ENCODE measurements around the gene USH1G.

USH1G gene

DNA sequence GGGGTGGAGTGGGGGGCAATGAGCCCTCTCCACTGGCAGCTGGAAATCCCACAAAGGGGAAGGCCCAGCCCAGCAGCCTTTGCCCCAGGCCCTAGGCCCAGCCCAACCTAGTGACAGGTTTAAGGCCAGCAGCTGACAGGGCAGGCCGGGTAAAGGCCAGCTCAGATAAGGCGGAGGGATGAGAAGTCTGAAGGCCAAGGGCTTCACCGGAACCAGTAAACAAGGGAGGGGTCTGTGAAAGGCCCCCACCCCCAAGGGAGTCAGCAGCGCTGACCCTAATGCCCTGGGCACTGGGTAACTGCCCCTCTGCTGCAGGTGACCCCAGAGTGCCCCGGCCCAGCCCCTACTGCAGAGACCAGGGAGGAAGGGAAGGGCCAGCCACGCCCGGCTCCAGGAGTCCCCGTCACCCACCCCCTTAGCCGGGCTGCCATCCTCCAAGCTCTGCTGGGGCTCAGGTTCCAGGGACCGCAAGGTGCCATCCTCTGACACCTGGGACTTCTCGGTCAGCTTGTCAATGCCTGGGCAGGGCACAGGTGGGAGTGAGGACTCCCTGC lies 30.2 kb upstream of the USH1G start:
- no peak for DNase-seq

- DNase-seq, result no peak
Observed at GRCh38 chr17:74952431-74953133, 29.5 kb upstream of the USH1G start.

GRCh38 chr17:74951680-74952421 lies 28.8 kb upstream of the USH1G start:
- DNase-seq, result no peak

DNA sequence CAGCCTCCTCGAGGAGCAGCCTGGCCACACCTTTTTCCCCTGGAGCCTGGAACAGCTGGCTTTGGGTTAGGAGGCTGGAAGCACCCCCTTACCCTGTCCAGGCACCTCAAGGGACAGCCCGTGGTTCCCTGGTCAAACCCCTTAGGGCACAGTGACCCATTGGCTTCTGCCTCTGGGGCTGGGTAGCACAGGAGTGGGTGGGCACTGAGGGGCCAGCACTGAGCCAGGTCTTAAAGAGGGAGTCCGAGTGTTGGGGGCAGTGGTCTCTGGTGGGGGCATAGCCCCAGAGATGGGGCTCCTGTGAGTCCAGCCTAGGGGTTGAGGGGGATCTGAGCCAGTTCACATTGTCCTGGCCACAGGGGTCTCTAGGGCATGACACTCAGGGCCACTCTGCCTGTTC lies 28.0 kb upstream of the USH1G start:
- no peak for DNase-seq

DNA sequence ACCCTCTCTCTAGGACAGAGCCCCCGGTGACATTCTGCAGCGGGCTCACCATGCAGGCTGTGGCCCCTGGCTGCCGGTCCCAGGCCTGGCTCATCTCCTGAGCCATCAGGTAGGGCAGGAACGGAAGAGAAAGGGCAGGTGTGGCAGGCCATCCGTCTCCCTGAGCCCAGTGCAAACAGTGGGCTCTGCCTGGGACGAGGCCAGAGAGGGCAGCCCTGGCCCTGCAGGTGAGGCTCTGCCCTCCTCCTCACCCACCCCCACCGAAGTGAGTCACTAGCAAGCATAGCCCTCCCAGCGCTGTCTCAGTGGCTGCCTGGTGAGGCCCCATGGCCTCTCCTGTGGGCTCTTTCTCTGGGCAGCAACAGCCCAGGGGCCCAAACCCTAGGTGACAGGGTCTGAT lies 27.2 kb upstream of the USH1G start:
- no peak for DNase-seq

GRCh38 chr17:74949455-74950115 lies 26.5 kb upstream of the USH1G start:
- DNase-seq, result no peak

DNA sequence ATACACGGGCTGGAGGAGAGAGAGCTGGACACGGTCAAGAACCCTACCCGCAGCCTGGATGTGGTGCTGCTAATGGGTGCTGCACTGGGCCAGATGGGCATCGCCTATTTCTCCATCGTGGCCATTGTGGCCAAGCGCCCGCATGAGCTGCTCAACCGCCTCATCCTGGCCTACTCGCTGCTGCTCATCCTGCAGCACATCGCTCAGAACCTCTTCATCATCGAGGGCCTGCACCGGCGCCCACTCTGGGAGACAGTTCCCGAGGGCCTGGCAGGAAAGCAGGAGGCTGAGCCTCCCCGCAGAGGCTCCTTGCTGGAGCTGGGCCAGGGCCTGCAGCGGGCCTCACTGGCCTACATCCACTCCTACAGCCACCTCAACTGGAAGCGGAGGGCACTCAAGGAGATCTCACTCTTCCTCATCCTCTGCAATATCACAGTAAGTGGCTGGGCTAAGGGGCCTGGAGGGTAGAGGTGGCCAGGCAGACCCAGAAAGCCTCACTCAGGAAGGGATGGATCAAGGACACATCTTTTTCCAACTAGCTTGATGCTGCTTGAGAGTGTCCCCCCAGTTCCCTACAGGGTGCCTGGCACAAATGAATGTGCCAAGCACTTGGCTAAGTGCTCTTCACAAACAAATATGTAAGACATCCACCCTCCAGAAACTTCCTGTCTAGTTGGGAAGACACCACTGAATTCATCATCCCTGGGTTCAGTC lies 24.1 kb upstream of the USH1G start:
- no peak for DNase-seq

- no peak for DNase-seq
Observed at GRCh38 chr17:74946641-74947040, 23.6 kb upstream of the USH1G start.

DNA sequence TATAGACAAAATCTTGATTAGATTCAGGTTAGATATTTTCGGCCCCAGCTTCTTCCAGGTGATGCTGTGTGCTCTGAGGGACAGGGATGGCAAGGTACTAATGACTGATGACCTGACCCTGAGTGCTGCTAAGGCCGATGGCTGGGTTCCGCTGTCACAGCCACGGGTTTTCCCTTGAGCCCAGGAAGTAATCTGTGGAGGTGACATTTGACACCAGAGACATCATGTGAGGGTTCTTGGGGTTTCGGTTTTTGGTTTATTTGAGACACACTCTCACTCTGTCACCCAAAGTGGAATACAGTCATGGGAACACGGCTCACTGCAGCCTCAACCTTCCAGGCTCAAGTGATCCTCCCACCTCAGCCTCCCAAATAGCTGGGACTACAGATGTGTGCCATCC lies 22.5 kb upstream of the USH1G start:
- no peak for DNase-seq

DNA sequence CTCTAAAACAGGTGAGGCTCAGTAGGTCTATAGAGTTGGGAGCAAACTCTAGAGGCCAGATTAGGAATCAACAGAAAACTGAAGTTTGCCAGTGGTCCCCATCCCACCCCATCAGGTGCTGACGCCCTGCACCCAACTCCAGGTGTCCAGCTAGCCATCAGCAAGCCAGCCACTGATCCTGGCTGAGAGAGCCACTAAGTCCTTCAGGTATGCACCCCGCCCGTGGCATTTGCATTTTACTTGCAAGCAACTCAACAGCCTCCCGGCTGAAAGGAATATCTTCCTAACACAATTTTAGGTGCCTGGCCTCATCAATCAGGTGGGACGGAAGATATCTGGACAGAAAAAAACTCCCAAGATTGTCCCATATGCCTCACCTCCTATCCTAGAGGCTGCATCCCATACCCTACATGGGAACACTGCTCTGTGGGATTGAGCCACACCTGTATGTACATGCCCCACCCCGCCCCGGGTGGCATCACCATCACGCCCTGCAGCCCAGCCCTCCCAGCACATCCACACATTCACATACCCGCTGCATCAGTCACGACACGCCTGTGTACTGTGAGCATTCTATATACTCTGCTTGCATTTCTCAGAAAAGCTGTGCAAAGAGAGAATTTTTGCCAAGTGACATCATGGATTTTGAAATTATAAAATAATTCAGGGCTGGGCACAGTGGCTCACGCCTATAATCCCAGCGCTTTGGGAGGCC lies 20.9 kb upstream of the USH1G start:
- no peak for DNase-seq

DNA sequence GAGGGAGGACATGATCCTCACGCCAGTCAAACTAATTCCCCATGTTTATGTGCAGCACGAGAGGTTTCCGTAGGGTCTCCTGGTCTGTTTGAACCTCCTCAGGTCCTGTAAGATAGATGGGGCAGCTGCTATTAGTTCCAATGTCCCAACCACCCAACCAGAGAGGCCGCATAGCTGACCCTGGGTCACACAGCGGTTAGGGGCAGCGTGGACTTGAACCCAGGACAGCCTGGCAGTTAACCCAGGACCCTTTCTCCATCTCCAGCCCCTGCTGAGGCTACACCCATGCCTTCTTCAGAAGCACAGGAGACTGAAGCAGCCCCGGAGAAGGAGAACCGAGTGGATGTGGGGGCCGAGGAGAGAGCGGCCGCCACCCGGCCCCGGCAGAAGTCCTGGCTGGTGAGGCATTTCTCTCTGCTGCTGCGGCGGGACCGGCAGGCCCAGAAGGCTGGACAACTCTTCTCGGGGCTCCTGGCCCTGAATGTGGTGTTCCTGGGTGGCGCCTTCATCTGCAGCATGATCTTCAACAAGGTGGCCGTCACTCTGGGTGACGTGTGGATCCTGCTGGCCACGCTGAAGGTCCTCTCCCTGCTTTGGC lies 18.2 kb upstream of the USH1G start:
- DNase-seq, result no peak

DNA sequence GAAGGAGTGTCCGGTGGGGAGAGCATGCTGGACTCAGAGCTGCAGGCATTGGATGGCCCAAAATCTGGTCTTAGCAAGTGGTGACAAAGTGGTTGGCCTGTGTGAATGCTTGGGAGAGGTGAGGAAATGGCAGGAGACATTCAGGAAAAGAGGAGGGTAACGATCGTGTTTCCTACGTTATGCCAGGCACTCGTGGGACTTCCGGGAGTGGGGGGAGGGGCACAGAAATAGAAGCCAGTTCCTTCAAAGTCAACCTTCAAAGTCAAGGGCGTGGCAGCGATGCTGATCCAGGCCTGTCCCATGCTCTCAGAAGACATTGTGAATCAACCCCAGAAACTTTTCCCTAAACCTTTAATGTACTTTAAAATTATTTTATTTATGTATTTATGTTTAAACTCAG lies 16.5 kb upstream of the USH1G start:
- no peak for DNase-seq

DNA sequence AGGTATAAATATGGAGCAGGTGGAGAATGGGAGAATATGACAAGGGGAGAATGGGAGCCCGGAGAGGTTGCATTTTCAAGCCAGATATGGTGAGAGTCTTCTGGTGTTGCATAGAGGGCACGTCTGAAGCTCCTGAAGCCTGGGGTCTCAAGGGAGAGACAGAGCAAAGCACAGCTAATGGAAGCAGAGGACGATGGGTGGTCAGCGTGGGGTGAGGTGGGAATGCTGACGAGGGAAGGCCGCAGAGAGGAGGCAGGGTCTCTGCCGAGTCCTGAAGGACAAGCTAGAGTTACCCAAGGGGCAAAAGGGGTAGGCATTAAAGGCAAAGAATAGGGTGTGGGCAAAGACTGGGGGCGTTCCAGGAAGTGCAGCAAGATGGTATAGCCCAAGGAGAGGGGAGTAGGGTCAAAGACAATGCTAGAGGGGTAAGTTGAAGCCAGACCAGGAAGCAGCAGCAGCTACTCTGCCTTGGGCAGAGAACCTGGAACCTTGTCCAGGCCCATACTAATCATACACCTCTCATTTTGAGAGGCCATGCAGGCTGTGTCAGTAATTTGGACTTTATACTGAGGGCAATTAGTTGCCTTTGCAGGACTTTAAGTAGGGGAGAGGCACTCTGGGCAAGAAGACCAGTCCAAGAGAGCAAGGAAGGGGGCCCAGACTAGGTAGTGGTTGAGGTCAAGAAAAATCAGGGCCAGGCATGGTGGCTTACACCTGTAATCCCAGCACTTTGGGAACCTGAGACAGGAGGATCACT lies 15.3 kb upstream of the USH1G start:
- DNase-seq, result no peak

GRCh38 chr17:74937064-74938051 lies 14.3 kb upstream of the USH1G start:
- no peak for DNase-seq

GRCh38 chr17:74936470-74936799 lies 13.4 kb upstream of the USH1G start:
- no peak for DNase-seq

DNA sequence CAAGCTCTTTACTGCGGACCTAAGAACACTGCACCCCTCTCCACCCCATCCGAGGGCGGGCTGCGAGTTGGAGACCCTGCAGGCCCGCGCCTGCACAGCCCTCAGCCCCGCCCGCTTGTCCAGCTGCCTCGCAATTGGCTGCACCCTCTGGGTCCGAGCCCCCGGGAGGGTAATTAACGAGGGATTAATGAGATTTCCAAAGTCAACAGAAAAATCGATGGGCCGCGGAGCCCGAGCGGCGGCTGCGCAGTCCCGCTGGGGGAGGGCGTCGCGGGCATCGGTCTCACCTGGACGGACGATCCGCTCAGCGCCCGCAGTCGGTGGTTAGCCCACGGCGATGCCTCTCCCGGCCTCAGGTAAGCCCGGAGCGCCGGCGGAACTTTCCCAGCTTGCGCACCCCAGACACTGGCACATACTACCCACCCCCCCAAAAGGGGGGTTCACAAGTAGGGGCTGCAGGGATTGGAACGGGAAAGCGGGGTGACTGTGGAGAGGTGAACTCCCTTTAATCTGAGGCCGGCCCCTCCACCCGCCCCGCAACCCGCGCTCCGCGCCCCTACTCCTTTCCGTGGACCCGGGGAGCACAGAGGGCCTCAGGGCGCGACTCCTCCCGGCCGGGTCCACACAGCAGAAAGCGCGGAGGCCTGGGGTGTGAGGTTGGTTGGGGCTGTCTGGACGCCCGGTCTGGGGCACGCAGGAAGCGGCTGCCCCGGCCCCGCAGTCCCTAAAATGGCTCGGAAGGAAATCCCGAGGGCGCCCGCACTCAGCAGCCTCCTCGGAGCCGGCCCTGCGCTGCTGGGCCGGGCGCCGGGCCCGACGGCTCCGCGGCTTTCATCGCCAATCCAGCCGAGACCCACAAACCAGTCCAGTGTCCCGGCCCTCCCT lies 12.8 kb upstream of the USH1G start, which contains the start of gene OTOP3:
TSS of gene OTOP3 (plus strand) at position 314 of the 885 bp plus-strand sequence. CDS start at position 338, 24 bp downstream.
- no peak for DNase-seq

DNA sequence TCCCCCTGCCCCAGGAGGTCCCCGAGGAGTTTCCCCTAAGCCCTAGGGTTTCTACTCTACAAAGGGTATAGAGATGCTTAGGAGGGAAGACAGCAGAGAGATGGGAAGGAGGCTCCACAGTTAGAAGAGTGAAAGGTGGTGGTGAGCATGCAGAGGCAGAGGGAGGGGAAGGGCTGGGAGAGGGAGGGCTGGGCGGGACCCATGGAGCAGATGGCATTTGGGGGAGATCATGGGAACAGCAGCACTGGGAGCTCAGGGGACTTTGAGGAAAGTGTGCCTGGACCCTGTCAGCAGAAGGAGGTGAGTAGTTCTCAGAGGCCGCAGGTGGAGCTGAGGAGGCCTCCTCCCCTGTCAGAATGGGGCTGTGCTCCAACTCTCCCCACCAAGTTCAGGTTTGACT lies 12.0 kb upstream of the USH1G start:
- no peak for DNase-seq

DNA sequence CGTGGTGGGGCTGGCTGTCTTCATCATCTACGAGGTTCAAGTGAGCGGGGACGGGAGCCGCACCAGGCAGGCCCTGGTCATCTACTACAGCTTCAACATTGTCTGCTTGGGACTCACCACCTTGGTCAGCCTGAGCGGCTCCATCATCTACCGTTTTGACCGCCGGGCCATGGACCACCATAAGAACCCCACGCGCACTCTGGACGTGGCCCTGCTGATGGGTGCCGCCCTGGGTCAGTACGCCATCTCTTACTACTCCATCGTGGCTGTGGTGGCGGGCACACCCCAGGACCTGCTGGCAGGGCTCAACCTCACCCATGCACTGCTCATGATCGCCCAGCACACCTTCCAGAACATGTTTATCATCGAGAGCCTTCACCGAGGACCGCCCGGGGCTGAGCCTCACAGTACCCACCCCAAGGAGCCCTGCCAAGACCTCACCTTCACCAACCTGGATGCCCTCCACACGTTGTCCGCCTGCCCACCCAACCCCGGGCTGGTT lies 7.5 kb upstream of the USH1G start:
- no peak for DNase-seq

- no peak for DNase-seq
Observed at GRCh38 chr17:74928786-74929185, 5.7 kb upstream of the USH1G start.
